Neural progenitor cell (in vitro differentiated cells): ENCODE data around the gene ATXN7L1.

Experiments
- CTCF ChIP-seq: fragments of 200-600 bp; sonication (generic); IDR thresholded peaks from 2 replicates; pipeline ENCODE4 v1.5.1; 2017; ENCODE audit warnings: antibody characterized with exemption, mild to moderate bottlenecking
- EZH2 ChIP-seq: fragments of 200-600 bp; sonication (generic); IDR thresholded peaks from 2 replicates; pipeline ENCODE4 v1.6.1; 2017; ENCODE audit warnings: antibody characterized with exemption, mild to moderate bottlenecking, moderate library complexity
- EZH2phosphoT487 ChIP-seq: fragments of 200-600 bp; sonication (generic); IDR thresholded peaks from 2 replicates; pipeline ENCODE4 v1.6.1; 2017; ENCODE audit warnings: antibody characterized with exemption

- TF ChIP-seq CTCF (no peak), EZH2 (no peak), EZH2phosphoT487 (no peak)
Observed at GRCh38 chr7:105879782-105880181, 3.4 kb upstream of the ATXN7L1 start.
